GM21381 (cell line): ENCODE measurements around the gene ARF3.

Experiments
- ATAC-seq: cut with Tn5 transposase; IDR thresholded peaks from one replicate; pipeline ENCODE4 v1.9.1; 2021; ENCODE audit warnings: mild to moderate bottlenecking, moderate library complexity; ENCODE audit not compliant: unreplicated experiment

The ARF3 gene

GRCh38 chr12:48982397-48983080, 25.3 kb upstream of the ARF3 start:
- no peak for ATAC-seq

- no peak for ATAC-seq
Observed at GRCh38 chr12:48981757-48982157, 24.5 kb upstream of the ARF3 start.

- no peak for ATAC-seq
Observed at GRCh38 chr12:48980953-48981756, 23.9 kb upstream of the ARF3 start.

GRCh38 chr12:48980389-48980952, 23.2 kb upstream of the ARF3 start:
- no peak for ATAC-seq

- no peak for ATAC-seq
Observed at GRCh38 chr12:48979602-48980388, 22.5 kb upstream of the ARF3 start.

GRCh38 chr12:48978741-48979601, 21.7 kb upstream of the ARF3 start:
- ATAC-seq = no peak

- ATAC-seq = no peak
Observed at GRCh38 chr12:48978291-48978740, 21.0 kb upstream of the ARF3 start, which contains the start of gene WNT1. WNT1 (plus strand) TSS chr12:48978322; CDS start chr12:48978651, 329 bp downstream.

- ATAC-seq = no peak
Observed at GRCh38 chr12:48977290-48978281, 20.3 kb upstream of the ARF3 start.

- ATAC-seq = no peak
Observed at GRCh38 chr12:48973941-48974673, 16.8 kb upstream of the ARF3 start.

- ATAC-seq = no peak
Observed at GRCh38 chr12:48973531-48973930, 16.2 kb upstream of the ARF3 start.

GRCh38 chr12:48972952-48973483, 15.7 kb upstream of the ARF3 start:
- ATAC-seq = no peak

- ATAC-seq = no peak
Observed at GRCh38 chr12:48972213-48972951, 15.1 kb upstream of the ARF3 start.

- ATAC-seq = no peak
Observed at GRCh38 chr12:48970702-48971334, 13.5 kb upstream of the ARF3 start.

- no peak for ATAC-seq
Observed at GRCh38 chr12:48969833-48970701, 12.8 kb upstream of the ARF3 start.

GRCh38 chr12:48969160-48969771, 12.0 kb upstream of the ARF3 start:
- no peak for ATAC-seq
